Endothelial cell of umbilical vein (primary cell): ENCODE measurements around the gene ITGA6. TPM values are rescaled to one million over a fixed set of nuclear protein-coding genes. Genes with fewer than 3 reads are reported as not detected.

Experiments
- BruUV-seq: library from RNA; stranded (reverse); fragments of 400-500 nt; replicated peaks from 2 replicates; lab custom pipeline; 2021; lab: Mats Ljungman, UMichigan
- CTCF ChIA-PET: fragments of 300-600, 350-600 bp; sonication (Branson Sonifier 250); formaldehyde crosslinking; loops from one replicate; lab custom pipeline; 2021; ENCODE audit warnings: antibody characterized with exemption, inconsistent platforms; lab: Charles Lee
- POLR2A ChIA-PET: fragments of 300-600, 350-600 bp; sonication (Branson Sonifier 250); formaldehyde crosslinking; loops from one replicate; lab custom pipeline; 2021; ENCODE audit warnings: antibody characterized with exemption, inconsistent platforms; lab: Charles Lee
- DNase-seq: peaks from one replicate; pipeline ENCODE4 v3.0.0-alpha.2; 2011; ENCODE audit warnings: low read depth, low spot score
- FAIRE-seq: peaks from 2 replicates; lab custom pipeline; 2011; peaks lifted over from hg19 to GRCh38; lab: Jason Lieb, UNC
- H2AFZ ChIP-seq: 2 replicates; pipeline ENCODE4 v1.6.0; 2012; ENCODE audit warnings: low read depth, low read length, control low read depth, inconsistent platforms
- H3K27ac ChIP-seq: 2 replicates; pipeline ENCODE4 v1.5.1; 2011; ENCODE audit warnings: low read depth, mild to moderate bottlenecking, control low read depth, low read length, moderate library complexity; ENCODE audit not compliant: insufficient read depth
- H3K27me3 ChIP-seq, 2 experiments: 2 replicates each; pipeline versions ENCODE4 v1.6.0 to v1.6.1; 2011; ENCODE audit warnings: low read length in 2 of 2, mixed read lengths in 1 of 2; ENCODE audit not compliant: control insufficient read depth in 2 of 2, insufficient read depth in 2 of 2
- H3K36me3 ChIP-seq, 2 experiments: 2 replicates in 1 of 2; 3 replicates in 1 of 2; pipeline ENCODE4 v1.5.1; 2011; ENCODE audit warnings: low read length in 2 of 2, mild to moderate bottlenecking in 1 of 2, moderate library complexity in 1 of 2; ENCODE audit not compliant: control insufficient read depth in 2 of 2, insufficient read depth in 2 of 2; ENCODE audit errors: extremely low read depth in 1 of 2
- H3K4me1 ChIP-seq: 3 replicates; pipeline ENCODE4 v1.5.1; 2011; ENCODE audit warnings: mild to moderate bottlenecking, low read length; ENCODE audit not compliant: control insufficient read depth, insufficient read depth; ENCODE audit errors: extremely low read depth
- H3K4me2 ChIP-seq: 2 replicates; pipeline ENCODE4 v1.6.1; 2011; ENCODE audit warnings: low read length, control low read depth, mixed read lengths; ENCODE audit not compliant: insufficient read depth
- H3K4me3 ChIP-seq, 3 experiments: fragments of 200-600 bp in 1 of 3; sonication (generic), shearing (Covaris generic) in 1 of 3; replicated peaks in 1 of 3; 2 replicates each; pipeline ENCODE4 v1.5.1; 2011 to 2016; ENCODE audit warnings: control low read depth in 3 of 3, low read length in 3 of 3, mild to moderate bottlenecking in 2 of 3, inconsistent platforms in 1 of 3, low read depth in 1 of 3, moderate library complexity in 1 of 3; ENCODE audit not compliant: insufficient read depth in 1 of 3
- H3K79me2 ChIP-seq: 2 replicates; pipeline ENCODE4 v1.6.0; 2012; ENCODE audit warnings: low read length, inconsistent platforms; ENCODE audit not compliant: control insufficient read depth, insufficient read depth
- H3K9ac ChIP-seq: replicated peaks from 2 replicates; pipeline ENCODE3; 2011; ENCODE audit warnings: low read length, control low read depth; ENCODE audit not compliant: insufficient read depth; ENCODE audit errors: extremely low read depth
- H3K9me1 ChIP-seq: replicated peaks from 3 replicates; pipeline ENCODE4 v1.6.0; 2011; ENCODE audit warnings: mild to moderate bottlenecking, low read length; ENCODE audit not compliant: control insufficient read depth, insufficient read depth; ENCODE audit errors: extremely low read depth
- H3K9me3 ChIP-seq: replicated peaks from 2 replicates; pipeline ENCODE4 v1.5.1; 2012; ENCODE audit warnings: low read length, inconsistent platforms; ENCODE audit not compliant: control insufficient read depth, insufficient read depth
- H4K20me1 ChIP-seq: replicated peaks from 2 replicates; pipeline ENCODE3; 2011; ENCODE audit warnings: mild to moderate bottlenecking, low read length; ENCODE audit not compliant: control insufficient read depth, insufficient read depth; ENCODE audit errors: extremely low read depth
- CTCF ChIP-seq, 2 donors: IDR thresholded peaks; 1 replicate in 1 of 2; 2 replicates in 1 of 2; pipeline ENCODE4 v1.5.1; 2011; ENCODE audit warnings: low read length in 2 of 2, mild to moderate bottlenecking in 2 of 2, moderate library complexity in 2 of 2, control low read depth in 1 of 2, inconsistent platforms in 1 of 2, low read depth in 1 of 2; ENCODE audit not compliant: insufficient read depth in 1 of 2; ENCODE audit errors: extremely low read depth in 1 of 2
- EZH2 ChIP-seq: IDR thresholded peaks from 2 replicates; pipeline ENCODE4 v1.6.1; 2012; ENCODE audit warnings: borderline replicate concordance, low read depth, mild to moderate bottlenecking, moderate library complexity, low read length, inconsistent platforms; ENCODE audit not compliant: severe bottlenecking
- FOS ChIP-seq: IDR thresholded peaks from 2 replicates; pipeline ENCODE4 v1.6.1; 2011; ENCODE audit warnings: mild to moderate bottlenecking, low read length, moderate library complexity, borderline replicate concordance; ENCODE audit not compliant: insufficient read depth
- GATA2 ChIP-seq: IDR thresholded peaks from 2 replicates; pipeline ENCODE4 v1.7.0; 2011; ENCODE audit warnings: low read depth, mild to moderate bottlenecking, moderate library complexity, mixed read lengths, low read length; ENCODE audit not compliant: insufficient read length, insufficient read depth
- JUN ChIP-seq: IDR thresholded peaks from 2 replicates; pipeline ENCODE4 v1.6.1; 2011; ENCODE audit warnings: borderline replicate concordance, low read depth; ENCODE audit not compliant: insufficient read length, insufficient read depth
- MAX ChIP-seq: IDR thresholded peaks from 2 replicates; pipeline ENCODE4 v1.6.1; 2011; ENCODE audit not compliant: insufficient read depth, insufficient read length
- MYC ChIP-seq: IDR thresholded peaks from one replicate; pipeline ENCODE4 v1.6.1; 2011; ENCODE audit warnings: mild to moderate bottlenecking, low read depth, low read length
- POLR2A ChIP-seq: IDR thresholded peaks from 2 replicates; pipeline ENCODE4 v1.6.1; 2012; ENCODE audit warnings: low read depth, mild to moderate bottlenecking, control low read depth, low read length
- POLR2AphosphoS5 ChIP-seq: IDR thresholded peaks from 2 replicates; pipeline ENCODE4 v1.6.1; 2012; ENCODE audit warnings: low read depth, mild to moderate bottlenecking, control low read depth, low read length, moderate library complexity; ENCODE audit not compliant: insufficient read depth
- dilution Hi-C: fragments of 300-500 bp; cut with MboI; formaldehyde crosslinking; loops from one replicate; pipeline ENCODE4 v1.15.0; 2019; ENCODE audit warnings: low sequenced_read_pairs; ENCODE audit not compliant: extremely low pct_ligation_motif_present
- intact Hi-C: fragments of 100-400 bp; cut with micrococcal nuclease; formaldehyde crosslinking; loops from one replicate; pipeline ENCODE4 v1.10.0; 2022
- polyA plus RNA-seq, 4 experiments: library from polyadenylated mRNA; depleted of rRNA in 3 of 4; stranded (reverse) in 3 of 4; unstranded in 1 of 4; fragments of >200 nt; gene quantifications; 2 replicates each; pipeline versions ENCODE4 v1.2.1 to v1.2.3, GENCODE V29; 2011 to 2012; ENCODE audit warnings: missing spikeins in 1 of 4
- total RNA-seq: library from RNA; stranded (reverse); gene quantifications from 2 replicates; pipeline ENCODE4 v1.2.3, GENCODE V29; 2021

ITGA6 gene
- total and polyA plus RNA-seq, 2 donors (not counting 3 experiments of a cell fraction or from before 2014, with no cell fraction given): 24.9 to 208 TPM

- H3K4me1 ChIP-seq: peaks cover 60% of the 10 kb centered on the region
- no peak for TF ChIP-seq FOS
- TF ChIP-seq CTCF (IDR thresholded peaks at IDR 0.05; ENCODE audit: extremely low read depth in 1 of 2, insufficient read depth in 1 of 2, low read depth in 1 of 2, low read length in 2 of 2): no peak
- no peak for TF ChIP-seq EZH2
- no peak for TF ChIP-seq MAX
- TF ChIP-seq POLR2A: no peak
- no peak for TF ChIP-seq POLR2AphosphoS5
- TF ChIP-seq JUN: no peak
- no peak for TF ChIP-seq GATA2
- no peak for TF ChIP-seq MYC
- H3K79me2 ChIP-seq: peaks cover 88% of the 10 kb centered on the region
- no peaks in the 10 kb centered on the region for H3K27me3 ChIP-seq
- FAIRE-seq: no peak
- no peak overlapping the region for H3K4me2 ChIP-seq
- H4K20me1 ChIP-seq: no peaks in the 10 kb centered on the region
- dilution Hi-C loops: loop anchor here (25.0 kb wide), 1 partner anchor 248 kb away; no protein-coding TSS in a partner anchor
- ChIA-PET CTCF (interaction anchor here (0.9 to 1.9 kb wide), 2 partner anchors 26 to 153 kb away, joined by 3 to 12 read pairs; no protein-coding TSS in a partner anchor), POLR2A (no interaction called here)
- H3K9me3 ChIP-seq: no peaks in the 10 kb centered on the region
- no peak overlapping the region for H3K27ac ChIP-seq
- intact Hi-C loops: no loop called here
- BruUV-seq: no TSS peak
- no peak overlapping the region for H3K4me3 ChIP-seq
- no peak for DNase-seq
- no peak overlapping the region for H2AFZ ChIP-seq
- no peak overlapping the region for H3K9ac ChIP-seq
- H3K36me3 ChIP-seq: no peaks in the 10 kb centered on the region
- H3K9me1 ChIP-seq: no peaks in the 10 kb centered on the region
Observed at GRCh38 chr2:172434821-172435605, 7.6 kb downstream of the ITGA6 start.
